Spleen (tissue), 11 donors: ENCODE measurements around the gene SPDYE4. TPM values are rescaled to one million over a fixed set of nuclear protein-coding genes. Genes with fewer than 3 reads are reported as not detected.

Experiments
- DNase-seq: peaks from one replicate; pipeline ENCODE4 v3.0.0-alpha.2; 2020
- H3K27ac ChIP-seq, 8 donors: fragments of 200-600 bp; sonication (generic) in 7 of 8; 1 replicate in 4 of 8; 2 replicates in 4 of 8; pipeline versions ENCODE4 v1.5.0 to v1.8.0; 2016 to 2021; ENCODE audit warnings: inconsistent platforms in 4 of 8, mild to moderate bottlenecking in 4 of 8, moderate library complexity in 1 of 8
- H3K27me3 ChIP-seq, 7 donors: fragments of 200-600 bp; sonication (generic) in 6 of 7; replicated peaks in 1 of 7; 1 replicate in 4 of 7; 2 replicates in 3 of 7; pipeline versions ENCODE4 v1.5.0 to v1.8.0; 2016 to 2021; ENCODE audit warnings: inconsistent platforms in 3 of 7, mild to moderate bottlenecking in 1 of 7
- H3K36me3 ChIP-seq, 6 donors: fragments of 200-600 bp; sonication (generic) in 5 of 6; 1 replicate in 4 of 6; 2 replicates in 2 of 6; pipeline versions ENCODE4 v1.5.0 to v1.8.0; 2016 to 2021; ENCODE audit warnings: inconsistent platforms in 2 of 6
- H3K4me1 ChIP-seq, 6 donors: fragments of 200-600 bp; sonication (generic) in 5 of 6; 1 replicate in 3 of 6; 2 replicates in 3 of 6; pipeline versions ENCODE4 v1.5.0 to v1.8.0; 2016 to 2021; ENCODE audit warnings: inconsistent platforms in 3 of 6
- H3K4me3 ChIP-seq, 8 donors: fragments of 200-600 bp; sonication (generic) in 7 of 8; 1 replicate in 4 of 8; 2 replicates in 4 of 8; pipeline versions ENCODE4 v1.5.0 to v1.8.0; 2016 to 2021; ENCODE audit warnings: inconsistent platforms in 4 of 8, mild to moderate bottlenecking in 4 of 8, moderate library complexity in 2 of 8
- H3K9me3 ChIP-seq, 8 donors: fragments of 200-600 bp; sonication (generic) in 7 of 8; 1 replicate in 4 of 8; 2 replicates in 4 of 8; pipeline versions ENCODE4 v1.5.0 to v1.8.0; 2016 to 2021; ENCODE audit warnings: inconsistent platforms in 4 of 8
- POLR2A ChIP-seq, 3 donors: fragments of 450-650 bp; IDR thresholded peaks; one replicate each; pipeline ENCODE4 v1.5.1; 2017; ENCODE audit warnings: antibody characterized with exemption in 3 of 3, mild to moderate bottlenecking in 1 of 3
- POLR2AphosphoS5 ChIP-seq, 3 donors: sonication (generic); formaldehyde crosslinking; IDR thresholded peaks; one replicate each; pipeline ENCODE4 v1.5.1; 2017; ENCODE audit warnings: antibody characterized with exemption in 3 of 3
- WGBS, 5 donors: extraction: QIAGEN DNeasy Blood & Tissue Kit in 3 of 5; methylation state at CpG; one replicate each; pipeline versions ENCODE4 v1.1.5 to v1.1.7; 2013 to 2018; 5-methylcytosine and 5-hydroxymethylcytosine counted together
- intact Hi-C: fragments of 100-400 bp; cut with DNase I; formaldehyde crosslinking; loops from one replicate; pipeline ENCODE4 v1.15.0; 2023; ENCODE audit warnings: low total_unique reads
- polyA plus RNA-seq, 3 donors: library from polyadenylated mRNA; stranded (reverse); fragments of 200-250 nt; gene quantifications; one replicate each; pipeline ENCODE4 v1.2.1, GENCODE V29; 2013
- total RNA-seq, 7 donors: library from RNA; depleted of rRNA in 3 of 7; stranded (reverse); fragments of >200 nt in 3 of 7; fragmentation: NEBNext Ultra II Directional in 4 of 7; extraction: Animal tissue kit (Norgen Biotek cat#: 25700) in 4 of 7; gene quantifications; one replicate each; pipeline versions ENCODE4 v1.1.0 to v1.2.1, GENCODE V29; 2016 to 2021
- TF ChIP-seq, protein P1 (sequence below), 11 experiments: fragments of 200-600 bp in 7 of 11; fragments of 450-650 bp in 4 of 11; sonication (generic) in 4 of 11; IDR thresholded peaks in 8 of 11; conservative IDR thresholded peaks in 3 of 11; 1 replicate in 7 of 11; 2 replicates in 4 of 11; pipeline versions ENCODE4 v1.4.0 to v1.8.0; 2016 to 2021; ENCODE audit warnings: antibody characterized with exemption in 11 of 11, inconsistent platforms in 4 of 11, mild to moderate bottlenecking in 1 of 11
- donor health status: healthy with polysubstance abuse.
- donor health status: DM: no; HTN: no; CAD: no; lungs with moderate emphysema.
- donor health status: DM: no; HTN: no; CAD: no.
- donor health status: Bipolar disorder and iron deficiency.
- donor health status: healthy.
- donor health status: DM: no; HTN: no; CAD: no.
- donor health status: DM: yes; HTN: yes; CAD: no.

SPDYE4 gene
- total and polyA plus RNA-seq, 10 donors = not detected

DNA sequence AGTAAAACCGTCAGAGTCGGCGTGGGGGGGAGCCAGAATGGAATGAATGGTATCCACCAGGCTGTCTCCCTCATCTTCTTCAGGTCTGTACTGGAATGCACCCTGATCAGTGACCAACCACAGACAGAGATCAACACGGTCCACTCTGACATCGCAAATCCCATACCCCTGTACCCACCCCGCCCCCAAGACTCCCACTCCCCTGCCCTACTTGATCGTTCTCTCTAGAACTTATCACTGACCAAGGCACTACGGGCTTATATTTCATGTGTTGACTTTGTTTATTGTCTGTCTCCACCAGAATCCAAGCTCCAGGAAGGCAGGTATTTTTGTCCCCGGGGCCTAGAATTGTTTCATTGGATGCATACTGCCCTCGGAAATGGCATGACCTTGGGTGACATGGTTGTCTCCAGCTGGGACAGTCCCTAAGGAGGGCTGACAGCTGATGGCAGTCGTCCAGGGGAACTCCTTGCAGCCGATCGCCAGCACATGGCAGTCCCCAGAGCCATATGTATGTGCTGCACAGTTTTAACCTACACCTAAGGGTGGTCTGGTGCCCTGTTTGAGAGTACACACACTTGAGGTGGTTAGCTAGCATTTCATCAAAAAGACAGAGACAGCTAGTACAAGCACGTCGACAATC is 41.3 kb upstream of the SPDYE4 start:
- H3K27ac ChIP-seq = no peak overlapping the region
- WGBS, 5 donors = 56 to 80% (median 68%) methylated on average over 14 to 15 of the region's 15 CpGs
- no peak for DNase-seq

DNA sequence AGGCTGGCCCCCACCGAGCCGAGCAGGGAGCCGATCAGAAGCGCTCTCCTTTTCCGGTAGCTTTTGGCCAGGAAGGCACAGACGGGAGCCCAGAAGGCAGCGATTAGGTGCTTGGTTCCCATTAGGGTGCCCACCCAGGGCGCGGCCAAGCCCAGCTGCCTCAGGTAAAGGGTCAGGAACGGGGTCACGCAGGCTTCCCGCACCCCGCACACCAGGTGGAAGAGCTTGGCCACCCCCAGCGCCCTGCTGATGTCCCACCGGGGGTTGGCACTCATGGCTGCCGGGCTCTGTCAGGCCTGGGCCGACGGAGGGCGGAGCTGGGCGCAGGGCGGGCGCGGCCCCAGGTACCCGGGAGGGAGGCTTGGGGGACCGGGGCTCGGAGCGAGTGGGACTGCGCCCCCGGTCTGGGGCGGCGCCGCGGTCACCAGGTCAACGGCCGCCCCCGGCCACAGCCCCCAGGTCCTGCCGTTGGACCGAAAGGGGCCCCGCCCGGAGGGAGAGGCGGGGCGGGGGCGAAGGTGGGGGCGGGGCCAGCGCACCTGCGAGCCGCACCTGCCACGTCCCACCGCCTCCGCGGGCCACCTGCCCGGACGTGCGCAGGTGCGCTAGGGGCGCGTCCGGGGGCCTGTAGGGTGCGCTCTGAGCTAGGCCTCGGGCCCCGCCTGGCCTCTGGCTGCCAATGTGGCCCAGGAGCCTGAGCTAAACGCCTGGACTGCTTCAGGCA is 40.7 kb upstream of the SPDYE4 start, which contains the start of gene MFSD6L:
TSS of gene MFSD6L (minus strand) at position 520 of the 724 bp plus-strand sequence. CDS start at position 275, 245 bp downstream.
- peaks cover 0 to 14% (median 0%) of the 10 kb centered on the region in 7 donors for H3K27me3 ChIP-seq
- no peaks in the 10 kb centered on the region for H3K9me3 ChIP-seq
- peaks cover 0 to 19% (median 4%) of the 10 kb centered on the region in 6 donors for H3K4me1 ChIP-seq
- no peak within 1 kb of the TSS for H3K27ac ChIP-seq
- peaks cover 0 to 16% (median 0%) of the 10 kb centered on the region in 6 donors for H3K36me3 ChIP-seq
- H3K4me3 ChIP-seq = no peak within 1 kb of the TSS
- intact Hi-C loops = no loop called here
- 38 to 58% (median 50%) methylated on average over 32 to 62 of the region's 62 CpGs for WGBS, 5 donors
- DNase-seq = peak; percentile 82
- TF ChIP-seq POLR2A (IDR thresholded peaks at IDR 0.05) (no peak), POLR2AphosphoS5 (IDR thresholded peaks at IDR 0.05) (no peak)
- TF ChIP-seq, protein P1, sequence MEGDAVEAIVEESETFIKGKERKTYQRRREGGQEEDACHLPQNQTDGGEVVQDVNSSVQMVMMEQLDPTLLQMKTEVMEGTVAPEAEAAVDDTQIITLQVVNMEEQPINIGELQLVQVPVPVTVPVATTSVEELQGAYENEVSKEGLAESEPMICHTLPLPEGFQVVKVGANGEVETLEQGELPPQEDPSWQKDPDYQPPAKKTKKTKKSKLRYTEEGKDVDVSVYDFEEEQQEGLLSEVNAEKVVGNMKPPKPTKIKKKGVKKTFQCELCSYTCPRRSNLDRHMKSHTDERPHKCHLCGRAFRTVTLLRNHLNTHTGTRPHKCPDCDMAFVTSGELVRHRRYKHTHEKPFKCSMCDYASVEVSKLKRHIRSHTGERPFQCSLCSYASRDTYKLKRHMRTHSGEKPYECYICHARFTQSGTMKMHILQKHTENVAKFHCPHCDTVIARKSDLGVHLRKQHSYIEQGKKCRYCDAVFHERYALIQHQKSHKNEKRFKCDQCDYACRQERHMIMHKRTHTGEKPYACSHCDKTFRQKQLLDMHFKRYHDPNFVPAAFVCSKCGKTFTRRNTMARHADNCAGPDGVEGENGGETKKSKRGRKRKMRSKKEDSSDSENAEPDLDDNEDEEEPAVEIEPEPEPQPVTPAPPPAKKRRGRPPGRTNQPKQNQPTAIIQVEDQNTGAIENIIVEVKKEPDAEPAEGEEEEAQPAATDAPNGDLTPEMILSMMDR (IDR thresholded peaks at IDR 0.05 in 8 of 11, conservative IDR thresholded peaks at IDR 0.05 in 3 of 11) = no peak

More for the DNA sequence above, 41.3 kb upstream of the SPDYE4 start:
- Histone ChIP-seq H3K36me3 (peaks cover 0 to 16% (median 0%) of the 10 kb centered on the region in 6 donors), H3K27me3 (peaks cover 0 to 14% (median 0%) of the 10 kb centered on the region in 7 donors), H3K4me3 (no peak overlapping the region), H3K9me3 (no peaks in the 10 kb centered on the region), H3K4me1 (peaks cover 0 to 13% (median under 1%) of the 10 kb centered on the region in 6 donors)
- intact Hi-C loops = no loop called here
- TF ChIP-seq, protein P1 (IDR thresholded peaks at IDR 0.05 in 8 of 11, conservative IDR thresholded peaks at IDR 0.05 in 3 of 11) = no peak

DNA sequence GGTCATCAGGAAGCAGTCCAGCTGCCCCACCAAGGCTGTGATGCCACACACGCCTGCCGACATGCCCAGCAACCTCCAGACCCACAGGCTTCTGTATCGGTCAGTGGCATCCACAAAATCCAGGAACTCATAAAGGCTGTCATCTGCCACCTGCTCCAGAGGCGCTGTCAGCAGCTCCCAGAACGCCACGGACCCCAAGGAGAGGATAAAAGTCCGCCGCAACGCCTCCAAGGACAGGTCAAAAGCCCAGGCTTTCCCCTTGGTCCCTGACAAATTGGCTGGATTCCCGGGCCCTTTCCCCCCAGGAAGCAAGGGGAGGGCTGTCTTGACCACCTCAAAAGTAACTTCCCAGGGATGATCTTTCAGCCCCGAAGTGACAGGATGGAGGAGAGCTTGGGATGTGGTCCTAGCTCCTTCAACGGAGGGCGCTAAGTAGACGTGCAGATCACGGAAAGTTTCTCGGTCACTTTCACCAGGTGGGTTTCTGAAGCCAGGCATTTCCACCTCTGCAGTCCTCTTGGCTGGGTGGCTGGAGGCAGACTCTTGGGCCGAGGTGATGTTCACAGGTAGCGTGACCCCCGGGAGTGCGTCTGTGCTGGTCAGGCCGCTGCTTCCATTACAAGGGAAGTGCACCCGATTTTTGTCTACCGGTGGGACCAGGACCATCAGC is 40.0 kb upstream of the SPDYE4 start:
- H3K9me3 ChIP-seq = no peaks in the 10 kb centered on the region
- intact Hi-C loops = no loop called here
- H3K4me1 ChIP-seq = peaks cover 0 to 24% (median 7%) of the 10 kb centered on the region in 6 donors
- peaks cover 0 to 14% (median 0%) of the 10 kb centered on the region in 6 donors for H3K36me3 ChIP-seq
- TF ChIP-seq POLR2AphosphoS5 (IDR thresholded peaks at IDR 0.05) = no peak
- no peak for TF ChIP-seq POLR2A (IDR thresholded peaks at IDR 0.05)
- TF ChIP-seq, protein P1 (IDR thresholded peaks at IDR 0.05 in 8 of 11, conservative IDR thresholded peaks at IDR 0.05 in 3 of 11) = no peak
- no peak for DNase-seq
- WGBS, 5 donors = 83 to 88% (median 87%) methylated on average over 14 to 23 of the region's 23 CpGs
- no peak overlapping the region for H3K4me3 ChIP-seq
- H3K27ac ChIP-seq = no peak overlapping the region
- H3K27me3 ChIP-seq = peaks cover 0 to 14% (median 0%) of the 10 kb centered on the region in 7 donors
